ENCODE measurements around the gene ATAD3C. TPM values are rescaled to one million over a fixed set of nuclear protein-coding genes. Genes with fewer than 3 reads are reported as not detected.
"Not testable (repeated sequence)": the region's sequence is repeated elsewhere in the genome, so short reads cannot be mapped to it uniquely, and the experiment has no call there.

The ATAD3C gene
- total RNA-seq, 3 donors from 2014 or later = 1.9 to 8.5 (median 4.3) TPM

DNA sequence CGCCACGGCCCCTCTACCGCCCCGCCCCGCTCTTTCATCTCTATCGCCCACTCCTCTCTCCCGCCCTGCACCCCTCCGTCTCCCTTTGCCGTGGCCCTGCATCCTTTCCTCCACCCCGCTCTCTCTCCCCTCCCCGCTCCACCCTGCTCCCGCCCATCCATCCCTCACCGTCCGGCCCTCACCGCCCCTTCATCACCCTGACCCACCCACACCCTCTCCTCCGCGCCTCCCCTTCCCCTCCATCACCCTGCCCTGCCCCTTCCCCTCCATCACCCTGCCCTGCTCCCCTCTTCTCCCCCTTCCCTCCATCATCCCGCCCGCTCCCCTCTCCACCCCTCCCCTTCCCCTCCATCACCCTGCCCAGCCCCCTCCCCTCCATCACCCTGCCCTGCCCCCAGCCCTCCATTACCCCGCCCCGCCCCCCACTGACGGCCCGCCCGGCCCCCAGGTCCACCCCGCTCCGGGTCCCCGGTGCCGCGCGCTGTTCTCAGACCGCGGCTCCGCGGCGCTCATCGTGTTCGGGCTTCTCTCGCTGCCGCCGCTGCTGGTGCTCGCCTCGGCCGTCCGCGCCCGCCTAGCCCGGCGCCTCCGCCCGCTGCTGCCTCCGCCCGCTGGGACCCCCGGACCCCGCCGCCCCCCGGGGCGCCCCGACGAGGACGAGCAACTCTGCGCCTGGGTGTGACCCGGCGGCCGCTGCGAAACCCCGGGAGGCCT is 22.2 kb upstream of the ATAD3C start:
- Histone ChIP-seq H3K27me3 (no peaks in the 10 kb centered on the region), H3K4me1 (peaks cover 22 to 31% of the 10 kb centered on the region in 2 donors), H3K36me3 (no peaks in the 10 kb centered on the region), H3K27ac (peak overlapping the region; percentile 73 to 78), H3K4me3 (peak overlapping the region; percentile 19 to 86 (median 58)), H3K9me3 (no peaks in the 10 kb centered on the region)
- no peak for TF ChIP-seq POLR2A (IDR thresholded peaks at IDR 0.05)
- TF ChIP-seq, protein P1, sequence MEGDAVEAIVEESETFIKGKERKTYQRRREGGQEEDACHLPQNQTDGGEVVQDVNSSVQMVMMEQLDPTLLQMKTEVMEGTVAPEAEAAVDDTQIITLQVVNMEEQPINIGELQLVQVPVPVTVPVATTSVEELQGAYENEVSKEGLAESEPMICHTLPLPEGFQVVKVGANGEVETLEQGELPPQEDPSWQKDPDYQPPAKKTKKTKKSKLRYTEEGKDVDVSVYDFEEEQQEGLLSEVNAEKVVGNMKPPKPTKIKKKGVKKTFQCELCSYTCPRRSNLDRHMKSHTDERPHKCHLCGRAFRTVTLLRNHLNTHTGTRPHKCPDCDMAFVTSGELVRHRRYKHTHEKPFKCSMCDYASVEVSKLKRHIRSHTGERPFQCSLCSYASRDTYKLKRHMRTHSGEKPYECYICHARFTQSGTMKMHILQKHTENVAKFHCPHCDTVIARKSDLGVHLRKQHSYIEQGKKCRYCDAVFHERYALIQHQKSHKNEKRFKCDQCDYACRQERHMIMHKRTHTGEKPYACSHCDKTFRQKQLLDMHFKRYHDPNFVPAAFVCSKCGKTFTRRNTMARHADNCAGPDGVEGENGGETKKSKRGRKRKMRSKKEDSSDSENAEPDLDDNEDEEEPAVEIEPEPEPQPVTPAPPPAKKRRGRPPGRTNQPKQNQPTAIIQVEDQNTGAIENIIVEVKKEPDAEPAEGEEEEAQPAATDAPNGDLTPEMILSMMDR (IDR thresholded peaks at IDR 0.05) = no peak
- TF ChIP-seq POLR2AphosphoS5 (IDR thresholded peaks at IDR 0.05) = no peak
- intact Hi-C loops (cut with DNase I; ENCODE audit: low total_unique reads) = no loop called here
- DNase-seq (ENCODE audit: low spot score in 2 of 2) = peak in 1 of 2 donors; percentile 53

DNA sequence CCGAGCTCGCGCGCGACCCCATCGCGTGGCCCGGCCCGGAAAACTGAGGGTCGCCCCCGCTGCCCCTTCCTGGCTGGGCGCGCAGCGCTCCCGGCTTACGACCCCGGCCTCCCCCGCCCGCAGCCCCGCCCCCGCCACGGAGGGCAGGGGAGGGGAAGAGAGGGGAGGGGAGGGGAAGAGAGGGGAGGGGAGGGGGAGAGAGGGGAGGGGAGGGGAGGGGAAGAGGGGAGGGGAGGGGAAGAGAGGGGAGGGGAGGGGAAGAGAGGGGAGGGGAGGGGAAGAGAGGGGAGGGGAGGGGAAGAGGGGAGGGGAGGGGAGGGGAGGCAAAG is 21.7 kb upstream of the ATAD3C start:
- H3K4me1 ChIP-seq = peaks cover 24 to 36% of the 10 kb centered on the region in 2 donors
- DNase-seq (ENCODE audit: low spot score in 2 of 2) = no peak
- TF ChIP-seq POLR2AphosphoS5 (IDR thresholded peaks at IDR 0.05) (no peak), POLR2A (IDR thresholded peaks at IDR 0.05) (no peak)
- TF ChIP-seq, protein P1 (IDR thresholded peaks at IDR 0.05) = no peak
- H3K27me3 ChIP-seq = no peaks in the 10 kb centered on the region
- no peaks in the 10 kb centered on the region for H3K36me3 ChIP-seq
- peak overlapping the region; percentile 75 to 80 for H3K27ac ChIP-seq
- intact Hi-C loops (cut with DNase I; ENCODE audit: low total_unique reads) = no loop called here
- H3K4me3 ChIP-seq = peak overlapping the region; percentile 19 to 86 (median 58)
- no peaks in the 10 kb centered on the region for H3K9me3 ChIP-seq

DNA sequence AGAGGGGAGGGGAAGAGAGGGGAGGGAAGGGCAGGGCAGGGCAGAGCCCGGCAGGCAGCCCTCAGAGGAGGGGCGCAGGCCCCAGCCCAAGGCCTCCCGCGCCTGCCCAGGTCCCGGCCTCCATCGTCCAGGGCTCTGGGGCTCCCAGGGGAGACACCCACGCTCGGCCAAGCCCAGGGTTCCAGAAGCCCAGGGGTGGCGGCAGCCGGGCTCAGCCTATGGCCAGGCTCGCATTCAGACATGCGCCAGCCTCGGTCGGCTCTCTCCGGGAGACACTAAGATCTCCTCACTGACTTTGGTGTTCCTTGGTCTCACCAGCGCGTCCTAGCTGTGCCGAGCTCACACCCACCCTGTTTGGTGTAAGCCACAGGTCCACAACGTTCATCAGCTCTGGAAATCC is 21.3 kb upstream of the ATAD3C start:
- intact Hi-C loops (cut with DNase I; ENCODE audit: low total_unique reads) = no loop called here

DNA sequence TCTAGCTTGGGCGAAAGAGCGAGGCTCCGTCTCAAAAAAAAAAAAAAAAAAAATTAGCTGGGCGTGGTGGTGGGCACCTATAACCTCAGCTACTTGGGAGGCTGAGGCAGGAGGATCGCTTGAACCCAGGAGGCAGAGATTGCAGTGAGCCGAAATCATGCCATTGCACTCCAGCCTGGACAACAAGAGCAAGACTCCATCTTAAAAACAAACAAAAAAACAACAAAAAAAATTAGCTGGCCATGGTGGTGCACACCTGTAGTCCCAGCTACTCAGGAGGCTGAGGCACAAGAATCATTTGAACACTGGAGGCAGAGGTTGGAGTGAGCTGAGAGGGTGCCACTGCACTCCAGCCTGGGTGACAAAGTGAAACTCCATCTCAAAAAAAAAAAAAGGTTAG is 20.5 kb upstream of the ATAD3C start:
- H3K36me3 ChIP-seq; H3K27me3 ChIP-seq; DNase-seq (ENCODE audit: low spot score in 2 of 2); H3K4me3 ChIP-seq; H3K9me3 ChIP-seq; intact Hi-C loops (cut with DNase I; ENCODE audit: low total_unique reads): not testable (repeated sequence)
- peak overlapping the region in 1 of 2 donors; percentile 95 for H3K27ac ChIP-seq
- peaks cover 31 to 46% of the 10 kb centered on the region in 2 donors for H3K4me1 ChIP-seq

More for the DNA sequence above, 21.3 kb upstream of the ATAD3C start:
- Histone ChIP-seq H3K36me3 (no peaks in the 10 kb centered on the region), H3K4me3 (no peak overlapping the region), H3K27me3 (no peaks in the 10 kb centered on the region), H3K27ac (peak overlapping the region; percentile 75 to 80), H3K4me1 (peaks cover 24 to 40% of the 10 kb centered on the region in 2 donors), H3K9me3 (no peaks in the 10 kb centered on the region)
- TF ChIP-seq, protein P1 (IDR thresholded peaks at IDR 0.05) = no peak
- TF ChIP-seq POLR2A (IDR thresholded peaks at IDR 0.05) (no peak), POLR2AphosphoS5 (IDR thresholded peaks at IDR 0.05) (no peak)
- no peak for DNase-seq (ENCODE audit: low spot score in 2 of 2)

DNA sequence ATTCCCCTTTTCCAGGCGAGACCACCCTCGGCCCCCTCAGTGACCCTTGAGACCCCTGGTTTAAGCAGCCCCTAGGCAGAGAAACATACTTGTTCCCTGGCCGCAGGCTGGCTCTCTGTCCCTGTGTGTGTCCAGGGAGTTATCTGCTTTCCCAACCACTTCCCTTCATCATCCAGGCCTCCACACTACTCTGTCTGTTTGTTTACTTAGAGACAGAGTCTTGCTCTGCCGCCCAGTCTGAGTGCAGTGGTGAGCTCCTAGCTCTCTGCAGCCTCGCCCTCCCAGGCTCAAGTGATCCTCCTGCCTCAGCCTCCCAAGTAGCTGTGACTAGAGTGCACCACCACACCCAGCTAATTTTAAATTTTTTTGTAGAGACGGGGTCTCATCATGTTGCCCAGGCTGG is 19.8 kb upstream of the ATAD3C start:
- no peaks in the 10 kb centered on the region for H3K36me3 ChIP-seq
- intact Hi-C loops (cut with DNase I; ENCODE audit: low total_unique reads) = loop anchor here (2.0 kb wide), 1 partner anchor 429 kb away; the partner anchor contains the start of gene HES4
- no peaks in the 10 kb centered on the region for H3K27me3 ChIP-seq
- peak overlapping the region; percentile 95 to 99 for H3K27ac ChIP-seq
- DNase-seq (ENCODE audit: low spot score in 2 of 2) = no peak
- H3K9me3 ChIP-seq = no peaks in the 10 kb centered on the region
- H3K4me3 ChIP-seq = no peak overlapping the region
- TF ChIP-seq, protein P1 (IDR thresholded peaks at IDR 0.05) = no peak
- no peak for TF ChIP-seq POLR2AphosphoS5 (IDR thresholded peaks at IDR 0.05)
- TF ChIP-seq POLR2A (IDR thresholded peaks at IDR 0.05) = no peak
- H3K4me1 ChIP-seq = peaks cover 34 to 52% of the 10 kb centered on the region in 2 donors
